Measurements from ENCODE around the gene TIPARP.

TIPARP gene

DNA sequence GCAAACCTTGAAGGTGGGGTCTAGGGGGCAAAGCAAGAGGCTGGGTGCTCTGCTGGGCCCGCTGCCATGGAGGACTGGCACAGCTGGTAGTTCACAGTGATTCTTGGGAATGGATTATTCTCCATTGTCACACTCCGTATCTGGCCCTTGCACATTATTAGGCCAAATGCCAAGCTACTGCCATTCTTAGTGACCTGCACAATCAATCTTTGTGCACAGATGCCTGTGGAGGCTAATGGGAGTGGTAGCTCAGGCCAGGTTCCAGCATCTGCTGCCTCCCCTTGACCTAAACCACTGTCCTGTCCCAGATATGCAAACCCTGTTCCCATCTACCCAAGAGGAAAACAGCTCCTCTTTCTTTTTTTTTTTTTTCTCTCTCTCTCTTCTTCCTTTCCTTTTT is 67.5 kb downstream of the TIPARP start:
- DNase-seq (ENCODE audit: low read depth) = no peak

DNA sequence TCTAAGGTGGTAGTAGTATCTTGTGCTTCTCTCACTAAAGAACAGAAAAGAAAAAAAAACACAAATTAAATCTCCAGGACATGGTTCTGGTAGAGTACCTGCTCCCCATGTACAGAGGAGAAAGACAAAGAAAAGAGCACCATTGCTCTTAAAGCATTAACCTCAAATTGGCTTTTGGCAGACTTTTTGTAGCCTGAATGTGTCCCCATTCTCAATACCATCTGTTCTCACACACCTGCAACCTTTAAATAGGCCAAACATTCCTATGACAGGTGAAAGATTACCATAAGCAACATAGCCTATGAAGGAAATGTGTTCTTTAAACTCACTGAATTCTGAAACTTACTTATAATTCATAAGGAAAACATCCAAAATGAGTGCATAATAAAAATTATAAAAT is 68.0 kb downstream of the TIPARP start:
- DNase-seq (ENCODE audit: low read depth) = no peak

- no peak for DNase-seq (ENCODE audit: low read depth)
These were observed 69.5 kb downstream of the TIPARP start for GRCh38 chr3:156743859-156744258.

DNA sequence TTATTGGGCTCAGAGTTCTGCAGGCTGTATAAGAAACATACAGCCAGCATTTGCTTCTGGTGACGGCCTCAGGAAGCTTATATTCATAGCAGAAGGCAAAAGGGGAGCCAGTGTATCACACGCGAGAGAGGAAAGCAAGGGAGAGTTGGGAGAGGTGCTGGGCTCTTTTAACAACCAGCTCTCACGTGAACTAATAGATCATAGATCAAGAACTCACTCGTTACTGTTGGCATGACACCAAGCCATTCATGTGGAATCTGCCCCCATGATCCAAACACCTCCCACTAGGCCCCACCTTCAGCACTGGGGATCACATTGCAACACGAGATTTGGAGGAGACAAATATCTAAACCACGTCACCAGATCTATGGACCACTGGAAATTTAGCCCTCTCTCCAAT is 70.2 kb downstream of the TIPARP start:
- DNase-seq (ENCODE audit: low read depth) = no peak

GRCh38 chr3:156745766-156746165 is 71.4 kb downstream of the TIPARP start:
- no peak for DNase-seq (ENCODE audit: low read depth)

GRCh38 chr3:156747046-156747445 is 72.7 kb downstream of the TIPARP start:
- DNase-seq (ENCODE audit: low read depth) = no peak

- DNase-seq (ENCODE audit: low read depth) = no peak
These were observed 74.9 kb downstream of the TIPARP start for GRCh38 chr3:156749244-156749643.

GRCh38 chr3:156750191-156750873 is 75.9 kb downstream of the TIPARP start:
- no peak for DNase-seq (ENCODE audit: low read depth)

DNA sequence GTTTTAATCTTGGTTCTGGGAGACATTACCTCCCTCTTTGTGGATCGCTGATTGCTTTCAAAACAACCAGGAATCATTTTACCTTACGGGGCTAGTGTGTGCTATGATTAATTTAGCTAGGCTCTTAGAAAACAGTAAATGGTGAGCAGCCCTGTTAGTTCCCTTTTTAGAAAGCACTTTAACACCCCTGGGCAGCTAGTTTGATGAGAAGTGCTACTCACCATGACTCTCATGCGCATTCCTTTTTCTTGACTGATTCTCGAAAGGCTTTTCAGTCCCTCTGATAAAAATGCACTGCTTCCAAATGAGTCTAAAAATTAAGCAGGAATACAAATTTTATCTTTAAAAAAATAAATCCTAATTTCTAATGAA is 76.5 kb downstream of the TIPARP start:
- DNase-seq (ENCODE audit: low read depth) = no peak

DNA sequence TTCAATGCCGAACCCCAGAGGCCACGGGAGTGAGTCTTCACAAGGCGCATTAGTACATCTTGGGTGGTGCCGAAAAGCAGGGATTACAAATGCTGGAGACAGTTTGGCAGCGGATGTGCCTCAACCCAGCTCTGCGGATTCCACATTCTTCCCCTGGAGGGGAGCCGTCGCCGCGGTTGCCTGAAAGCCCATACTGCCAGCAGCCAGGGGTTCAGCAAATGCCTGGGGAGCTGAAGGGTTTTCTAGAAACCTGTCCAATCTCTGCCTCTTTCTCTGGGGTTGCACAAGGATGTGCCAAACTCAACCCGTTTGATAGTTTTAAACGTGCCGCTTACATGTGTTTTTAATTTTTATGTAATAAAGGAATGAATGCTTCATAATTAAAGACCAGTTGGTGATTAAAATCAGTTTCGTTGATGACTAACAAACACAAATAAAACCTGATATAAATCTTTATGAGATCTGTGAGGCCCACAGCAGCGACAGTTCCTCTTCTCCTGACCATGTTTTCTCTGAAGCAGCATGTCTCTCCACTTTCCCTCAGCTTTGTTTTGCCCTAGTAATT is 77.2 kb downstream of the TIPARP start:
- DNase-seq (ENCODE audit: low read depth) = peak; percentile 77
